HG03139 (cell line): Measurements from ENCODE around the gene TBCK.

Source experiments
- ATAC-seq: cut with Tn5 transposase; IDR thresholded peaks from one replicate; pipeline ENCODE4 v1.9.1; 2021; ENCODE audit not compliant: unreplicated experiment

TBCK gene

GRCh38 chr4:106289737-106290136 is 26.3 kb downstream of the TBCK start:
- ATAC-seq, result no peak

DNA sequence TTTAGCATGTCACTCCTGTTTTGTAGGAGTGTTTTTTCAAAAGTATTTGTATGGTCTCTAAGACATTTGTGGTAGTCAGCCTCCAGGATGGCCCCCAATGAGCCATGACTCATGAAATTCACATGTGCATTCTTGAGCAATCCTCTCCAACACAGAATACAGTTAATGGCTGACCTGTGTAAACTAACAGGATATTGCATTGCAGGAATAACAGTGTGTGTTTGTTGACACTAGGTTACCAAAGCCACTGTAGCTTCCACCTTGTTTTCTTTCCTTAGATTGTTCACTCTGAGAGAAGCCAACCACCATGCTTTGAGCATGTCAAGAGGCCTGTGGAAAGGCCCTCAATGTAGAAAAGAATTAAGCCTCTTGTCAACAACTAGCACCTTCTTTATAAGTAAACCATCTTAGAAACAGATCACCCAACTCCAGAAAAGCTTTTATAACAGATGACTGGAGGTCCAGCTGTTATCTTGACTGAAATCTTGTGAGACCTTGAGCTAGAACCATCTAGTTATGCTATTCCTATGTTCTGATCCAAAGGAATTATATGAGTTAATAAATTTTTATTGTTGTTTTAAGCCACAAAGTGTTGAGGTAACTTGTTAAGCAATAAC is 28.5 kb downstream of the TBCK start:
- no peak for ATAC-seq

GRCh38 chr4:106286611-106287010 is 29.4 kb downstream of the TBCK start:
- no peak for ATAC-seq

DNA sequence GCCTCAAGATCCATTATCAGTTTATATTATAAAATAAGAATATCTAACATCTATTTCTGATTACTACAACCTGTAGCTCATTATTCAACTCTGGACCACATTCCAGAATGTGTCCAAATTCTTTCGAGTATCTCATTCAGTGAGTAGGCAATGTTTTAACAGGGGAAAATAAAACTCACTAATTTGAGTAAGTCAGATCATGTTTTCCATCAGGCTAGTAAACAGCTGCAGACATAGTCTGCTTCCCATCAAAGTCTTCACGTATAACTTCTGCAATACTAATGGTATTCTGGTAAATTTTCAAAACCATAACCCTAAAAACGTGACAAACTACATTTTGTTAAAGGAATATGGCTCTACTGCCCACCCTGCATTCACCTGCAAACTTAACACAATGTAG is 31.8 kb downstream of the TBCK start:
- no peak for ATAC-seq

GRCh38 chr4:106277140-106277675 is 38.8 kb downstream of the TBCK start:
- ATAC-seq, result no peak

- no peak for ATAC-seq
Observed at GRCh38 chr4:106273831-106274230, 42.2 kb downstream of the TBCK start.

DNA sequence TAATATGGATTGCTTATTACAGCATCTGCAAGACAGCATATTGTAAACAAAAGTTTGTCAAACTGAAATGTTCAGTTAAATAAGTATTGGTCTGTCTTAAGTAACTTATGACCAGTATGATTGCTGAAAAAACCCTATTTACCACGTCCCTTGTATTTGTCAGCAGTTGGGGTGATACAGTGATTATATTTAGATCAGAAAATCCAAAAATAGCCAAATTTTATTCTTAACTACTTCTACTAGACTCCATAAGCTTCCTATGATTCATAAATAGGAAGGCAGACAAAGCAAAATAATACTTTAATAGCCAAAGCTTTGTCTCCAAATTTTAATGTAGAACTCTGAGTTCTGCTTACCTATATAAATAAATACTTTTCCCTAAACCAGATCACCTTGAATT is 45.3 kb downstream of the TBCK start:
- no peak for ATAC-seq

GRCh38 chr4:106269711-106270110 is 46.3 kb downstream of the TBCK start:
- ATAC-seq, result no peak

DNA sequence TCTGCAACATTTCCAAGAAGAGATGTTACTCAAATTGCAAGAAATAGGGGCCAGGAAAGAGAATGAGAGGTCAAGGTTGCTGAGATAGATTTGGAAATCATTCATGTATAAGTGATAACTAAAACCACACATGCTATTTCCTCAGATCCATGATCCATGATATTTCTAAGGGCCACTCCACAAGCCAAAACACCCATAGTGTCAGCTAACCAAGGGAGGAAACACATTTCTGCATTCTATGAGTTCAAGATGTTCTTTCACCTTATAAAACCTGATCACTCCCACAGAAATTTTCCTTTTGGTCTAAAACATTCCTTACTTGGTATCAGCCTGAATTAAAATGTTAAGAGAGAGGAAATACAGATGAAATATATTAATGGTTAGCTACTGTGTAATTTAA is 47.2 kb downstream of the TBCK start:
- no peak for ATAC-seq

- no peak for ATAC-seq
Observed at GRCh38 chr4:106266201-106266600, 49.8 kb downstream of the TBCK start.

- ATAC-seq, result no peak
Observed at GRCh38 chr4:106264331-106264728, 51.7 kb downstream of the TBCK start.

DNA sequence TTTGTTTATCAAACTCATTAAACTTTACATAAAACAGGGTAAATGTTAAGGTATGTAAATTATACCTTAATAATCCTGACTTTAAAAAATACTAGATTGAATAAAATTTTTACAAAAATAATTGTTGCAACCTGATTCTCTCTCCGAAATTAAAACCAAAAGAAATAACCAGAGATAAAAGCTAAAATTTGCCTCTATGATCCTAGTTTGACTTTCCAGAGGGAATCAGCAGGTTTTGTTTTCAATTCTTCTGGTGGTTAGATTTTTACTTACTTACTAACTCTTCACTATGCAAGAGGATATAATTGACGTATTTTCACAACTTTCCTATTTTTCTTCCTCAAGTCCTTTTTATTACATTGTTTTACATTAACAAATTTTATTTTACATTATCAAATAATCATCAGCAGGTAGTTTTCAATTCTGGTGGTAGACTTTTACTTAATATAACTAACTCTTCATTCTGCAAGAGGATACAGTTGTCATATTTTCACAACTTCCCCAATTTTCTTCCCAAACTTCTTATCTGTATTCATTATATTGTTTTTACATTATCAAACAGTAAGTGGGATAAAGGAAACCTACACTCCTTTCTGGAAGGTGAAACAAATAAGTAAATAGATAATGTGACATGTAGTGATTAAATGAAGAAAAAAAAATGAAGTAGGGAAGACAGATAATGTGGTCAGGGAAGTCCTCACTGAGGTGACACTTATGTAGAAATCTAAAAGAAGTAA is 52.2 kb downstream of the TBCK start:
- no peak for ATAC-seq

DNA sequence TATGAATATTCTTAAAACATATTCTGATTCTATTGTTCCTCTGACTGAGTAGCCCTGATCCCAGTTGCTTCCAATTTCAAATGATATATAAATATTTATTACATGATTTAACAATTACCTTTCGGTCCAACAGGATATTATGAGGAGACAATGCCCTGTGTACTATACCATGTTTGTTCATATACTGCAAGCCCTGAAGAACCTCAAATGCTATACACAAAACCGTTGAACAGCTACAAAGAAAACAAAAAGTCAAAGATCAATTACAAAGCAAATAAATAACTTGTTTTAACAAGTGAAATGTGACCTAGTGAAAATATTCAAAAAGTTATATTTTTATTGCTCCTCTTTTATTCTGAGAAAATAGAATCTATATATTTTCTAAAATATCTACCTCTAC is 54.0 kb downstream of the TBCK start:
- ATAC-seq, result no peak

DNA sequence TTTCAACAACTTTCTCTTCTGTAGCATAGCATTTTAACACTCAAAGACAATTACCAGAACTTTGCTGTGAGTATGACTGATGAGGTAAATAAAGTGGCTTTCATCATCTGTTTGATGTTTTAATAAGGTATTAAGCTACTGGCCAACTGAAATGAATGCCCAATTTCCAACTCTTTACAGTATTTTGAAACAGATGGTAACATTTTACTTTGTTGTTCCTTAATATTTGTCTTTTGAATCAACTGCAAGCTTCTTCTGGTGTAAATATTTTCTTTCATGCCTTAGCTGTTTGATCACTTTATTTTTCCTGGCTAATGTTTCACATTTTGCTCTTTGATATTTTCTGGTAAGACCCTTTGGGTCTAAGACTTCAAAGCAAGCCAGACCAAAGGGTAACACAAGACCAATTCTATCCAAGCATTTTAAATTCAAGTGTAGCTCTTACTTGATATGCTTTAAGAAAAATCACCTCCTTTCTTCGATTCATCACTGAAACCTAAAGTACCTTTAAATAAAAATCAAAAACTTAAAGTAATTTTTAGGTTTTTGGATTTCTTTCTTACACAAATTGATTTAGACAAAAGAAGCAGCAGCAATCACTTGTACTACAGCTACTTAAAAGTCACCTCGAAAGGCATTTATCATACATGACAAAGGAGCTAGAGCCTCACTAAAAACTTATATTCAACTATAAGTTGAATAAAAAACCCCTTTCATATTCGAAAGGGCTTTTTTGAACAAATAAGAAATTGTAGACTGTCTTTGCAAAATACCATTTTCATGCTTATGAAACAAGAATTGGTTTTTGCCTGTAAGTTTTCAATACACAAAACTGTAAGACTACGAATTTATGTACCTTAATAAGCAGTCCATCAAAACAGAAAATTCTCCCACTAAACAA is 57.6 kb downstream of the TBCK start:
- ATAC-seq, result no peak

- ATAC-seq, result no peak
Observed at GRCh38 chr4:106256190-106256589, 59.8 kb downstream of the TBCK start.

GRCh38 chr4:106255195-106255594 is 60.8 kb downstream of the TBCK start:
- ATAC-seq, result no peak

GRCh38 chr4:106253364-106254129 is 62.5 kb downstream of the TBCK start:
- ATAC-seq, result no peak

- no peak for ATAC-seq
Observed at GRCh38 chr4:106247600-106247999, 68.4 kb downstream of the TBCK start.

DNA sequence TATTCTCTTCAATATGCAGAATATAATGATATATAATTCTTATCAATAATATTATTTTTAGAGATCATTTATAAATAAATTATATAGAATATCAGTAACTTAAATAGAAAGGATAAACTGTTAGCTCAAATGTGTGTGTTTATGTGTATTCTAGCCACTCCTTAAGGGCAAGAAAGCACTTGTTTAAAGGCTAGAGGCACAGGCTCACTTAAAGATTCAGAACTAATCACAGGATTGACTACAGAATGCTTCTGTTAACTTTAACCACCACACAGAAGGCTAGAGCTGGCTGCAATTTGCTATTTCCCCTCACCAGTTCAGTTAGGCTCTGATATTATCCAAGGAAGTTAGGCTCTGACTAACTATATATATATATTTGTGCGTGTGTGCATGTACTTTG is 69.6 kb downstream of the TBCK start:
- ATAC-seq, result no peak

GRCh38 chr4:106245176-106245575 is 70.8 kb downstream of the TBCK start:
- no peak for ATAC-seq

GRCh38 chr4:106240699-106241098 is 75.3 kb downstream of the TBCK start:
- ATAC-seq, result no peak
